Liver (tissue), 3 donors: Measurements from ENCODE around the gene PTPRN2.

Source experiments
- EGR1 ChIP-seq, 2 donors: IDR thresholded peaks; 2 replicates each; pipeline ENCODE4 v1.6.1; 2016 to 2018; ENCODE audit warnings: antibody characterized with exemption in 2 of 2, low read depth in 2 of 2
- GABPA ChIP-seq, 2 donors: IDR thresholded peaks in 1 of 2; conservative IDR thresholded peaks in 1 of 2; 2 replicates each; pipeline ENCODE4 v1.6.1; 2016; ENCODE audit warnings: antibody characterized with exemption in 2 of 2, mild to moderate bottlenecking in 1 of 2, moderate library complexity in 1 of 2
- JUND ChIP-seq, 2 donors: IDR thresholded peaks; 2 replicates each; pipeline ENCODE4 v1.6.1; 2016; ENCODE audit warnings: antibody characterized with exemption in 2 of 2
- RAD21 ChIP-seq, 2 donors: IDR thresholded peaks; 2 replicates each; pipeline ENCODE4 v1.6.1; 2016; ENCODE audit warnings: antibody characterized with exemption in 2 of 2, mild to moderate bottlenecking in 2 of 2
- SP1 ChIP-seq: IDR thresholded peaks from 2 replicates; pipeline ENCODE4 v1.6.1; 2018; ENCODE audit warnings: antibody characterized with exemption, mild to moderate bottlenecking
- TAF1 ChIP-seq: conservative IDR thresholded peaks from 2 replicates; pipeline ENCODE4 v1.6.1; 2016; ENCODE audit warnings: antibody characterized with exemption, mild to moderate bottlenecking
- YY1 ChIP-seq: IDR thresholded peaks from 2 replicates; pipeline ENCODE4 v1.6.1; 2016; ENCODE audit warnings: antibody characterized with exemption, mild to moderate bottlenecking
- TF ChIP-seq, protein P1 (sequence below): IDR thresholded peaks from 2 replicates; pipeline ENCODE4 v1.6.1; 2016; ENCODE audit warnings: antibody characterized with exemption
- TF ChIP-seq, protein P2 (sequence below): IDR thresholded peaks from 2 replicates; pipeline ENCODE4 v1.6.1; 2016; ENCODE audit warnings: antibody characterized with exemption, mild to moderate bottlenecking
- TF ChIP-seq, protein P3 (sequence below): fragments of 150-350 bp; IDR thresholded peaks from 2 replicates; pipeline ENCODE4 v1.5.1; 2017; ENCODE audit warnings: improper control_type of control experiment, low read depth, low read length; ENCODE audit not compliant: missing input control
- TF ChIP-seq, protein P4 (sequence below): IDR thresholded peaks from 2 replicates; pipeline ENCODE4 v1.6.1; 2016; ENCODE audit warnings: antibody characterized with exemption
- donor health status: healthy.
- donor health status: healthy.

DNA sequence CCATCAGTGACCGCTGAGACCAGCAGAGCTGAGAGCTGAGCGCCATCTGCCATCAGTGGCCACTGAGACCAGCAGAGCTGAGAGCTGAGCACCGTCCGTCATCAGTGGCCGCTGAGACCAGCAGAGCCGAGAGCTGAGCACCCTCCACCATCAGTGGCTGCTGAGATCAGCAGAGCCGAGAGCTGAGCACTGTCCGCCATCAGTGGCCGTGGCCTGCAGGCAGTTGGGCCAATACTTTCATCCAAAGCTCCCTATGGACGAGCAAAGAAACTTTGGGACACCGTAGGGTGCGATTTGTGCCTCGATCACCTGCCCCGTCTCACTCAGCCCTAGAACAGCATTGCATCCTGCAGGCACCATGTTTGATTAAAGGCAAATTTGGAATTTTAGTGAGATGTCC, 985.0 kb downstream of the PTPRN2 start:
- TF ChIP-seq JUND (IDR thresholded peaks at IDR 0.05) (no peak), SP1 (no peak), EGR1 (IDR thresholded peaks at IDR 0.05; ENCODE audit: low read depth in 2 of 2) (no peak), YY1 (no peak), GABPA (IDR thresholded peaks at IDR 0.05 in 1 of 2, conservative IDR thresholded peaks at IDR 0.05 in 1 of 2) (no peak), TAF1 (no peak), RAD21 (IDR thresholded peaks at IDR 0.05) (no peak)
- TF ChIP-seq, protein P1, sequence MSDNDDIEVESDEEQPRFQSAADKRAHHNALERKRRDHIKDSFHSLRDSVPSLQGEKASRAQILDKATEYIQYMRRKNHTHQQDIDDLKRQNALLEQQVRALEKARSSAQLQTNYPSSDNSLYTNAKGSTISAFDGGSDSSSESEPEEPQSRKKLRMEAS: no peak
- TF ChIP-seq, protein P2, sequence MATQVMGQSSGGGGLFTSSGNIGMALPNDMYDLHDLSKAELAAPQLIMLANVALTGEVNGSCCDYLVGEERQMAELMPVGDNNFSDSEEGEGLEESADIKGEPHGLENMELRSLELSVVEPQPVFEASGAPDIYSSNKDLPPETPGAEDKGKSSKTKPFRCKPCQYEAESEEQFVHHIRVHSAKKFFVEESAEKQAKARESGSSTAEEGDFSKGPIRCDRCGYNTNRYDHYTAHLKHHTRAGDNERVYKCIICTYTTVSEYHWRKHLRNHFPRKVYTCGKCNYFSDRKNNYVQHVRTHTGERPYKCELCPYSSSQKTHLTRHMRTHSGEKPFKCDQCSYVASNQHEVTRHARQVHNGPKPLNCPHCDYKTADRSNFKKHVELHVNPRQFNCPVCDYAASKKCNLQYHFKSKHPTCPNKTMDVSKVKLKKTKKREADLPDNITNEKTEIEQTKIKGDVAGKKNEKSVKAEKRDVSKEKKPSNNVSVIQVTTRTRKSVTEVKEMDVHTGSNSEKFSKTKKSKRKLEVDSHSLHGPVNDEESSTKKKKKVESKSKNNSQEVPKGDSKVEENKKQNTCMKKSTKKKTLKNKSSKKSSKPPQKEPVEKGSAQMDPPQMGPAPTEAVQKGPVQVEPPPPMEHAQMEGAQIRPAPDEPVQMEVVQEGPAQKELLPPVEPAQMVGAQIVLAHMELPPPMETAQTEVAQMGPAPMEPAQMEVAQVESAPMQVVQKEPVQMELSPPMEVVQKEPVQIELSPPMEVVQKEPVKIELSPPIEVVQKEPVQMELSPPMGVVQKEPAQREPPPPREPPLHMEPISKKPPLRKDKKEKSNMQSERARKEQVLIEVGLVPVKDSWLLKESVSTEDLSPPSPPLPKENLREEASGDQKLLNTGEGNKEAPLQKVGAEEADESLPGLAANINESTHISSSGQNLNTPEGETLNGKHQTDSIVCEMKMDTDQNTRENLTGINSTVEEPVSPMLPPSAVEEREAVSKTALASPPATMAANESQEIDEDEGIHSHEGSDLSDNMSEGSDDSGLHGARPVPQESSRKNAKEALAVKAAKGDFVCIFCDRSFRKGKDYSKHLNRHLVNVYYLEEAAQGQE: no peak
- TF ChIP-seq, protein P3, sequence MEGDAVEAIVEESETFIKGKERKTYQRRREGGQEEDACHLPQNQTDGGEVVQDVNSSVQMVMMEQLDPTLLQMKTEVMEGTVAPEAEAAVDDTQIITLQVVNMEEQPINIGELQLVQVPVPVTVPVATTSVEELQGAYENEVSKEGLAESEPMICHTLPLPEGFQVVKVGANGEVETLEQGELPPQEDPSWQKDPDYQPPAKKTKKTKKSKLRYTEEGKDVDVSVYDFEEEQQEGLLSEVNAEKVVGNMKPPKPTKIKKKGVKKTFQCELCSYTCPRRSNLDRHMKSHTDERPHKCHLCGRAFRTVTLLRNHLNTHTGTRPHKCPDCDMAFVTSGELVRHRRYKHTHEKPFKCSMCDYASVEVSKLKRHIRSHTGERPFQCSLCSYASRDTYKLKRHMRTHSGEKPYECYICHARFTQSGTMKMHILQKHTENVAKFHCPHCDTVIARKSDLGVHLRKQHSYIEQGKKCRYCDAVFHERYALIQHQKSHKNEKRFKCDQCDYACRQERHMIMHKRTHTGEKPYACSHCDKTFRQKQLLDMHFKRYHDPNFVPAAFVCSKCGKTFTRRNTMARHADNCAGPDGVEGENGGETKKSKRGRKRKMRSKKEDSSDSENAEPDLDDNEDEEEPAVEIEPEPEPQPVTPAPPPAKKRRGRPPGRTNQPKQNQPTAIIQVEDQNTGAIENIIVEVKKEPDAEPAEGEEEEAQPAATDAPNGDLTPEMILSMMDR: no peak
- TF ChIP-seq, protein P4, sequence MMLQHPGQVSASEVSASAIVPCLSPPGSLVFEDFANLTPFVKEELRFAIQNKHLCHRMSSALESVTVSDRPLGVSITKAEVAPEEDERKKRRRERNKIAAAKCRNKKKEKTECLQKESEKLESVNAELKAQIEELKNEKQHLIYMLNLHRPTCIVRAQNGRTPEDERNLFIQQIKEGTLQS: no peak
